A549 treated with AZD9567 at 1 μM for 4 hours (cell line): ENCODE data around the gene DNAJC5G. TPM values are rescaled to one million over a fixed set of nuclear protein-coding genes. Genes with fewer than 3 reads are reported as not detected.

Experiments
- total RNA-seq: library from RNA; stranded (reverse); fragments of 200-300 nt; extraction: Qiagen RNA extraction; gene quantifications from 5 replicates; pipeline ENCODE4 v1.2.3, GENCODE V29; 2022; ENCODE audit not compliant: insufficient read depth

Gene DNAJC5G
- total RNA-seq = not detected in 5 replicates

GRCh38 chr2:27275211-27276150, at the start of gene DNAJC5G:
Gene DNAJC5G, plus strand, starts transcription at chr2:27275433. Its CDS starts 1,296 bp downstream, at chr2:27276729.

GRCh38 chr2:27262379-27263286, 12.6 kb upstream of the DNAJC5G start, which contains the start of gene SLC30A3:
Gene SLC30A3, minus strand, starts transcription at chr2:27263047. Its CDS starts 141 bp downstream, at chr2:27262906.

GRCh38 chr2:27281855-27282559, 6.8 kb downstream of the DNAJC5G start, which contains the start of gene TRIM54:
Gene TRIM54, plus strand, starts transcription at chr2:27282429. Its CDS starts 303 bp downstream, at chr2:27282732.

GRCh38 chr2:27308359-27308881, 33.2 kb downstream of the DNAJC5G start, which contains the start of gene UCN:
Gene UCN, minus strand, starts transcription at chr2:27308445. Its CDS starts 550 bp downstream, at chr2:27307895.

GRCh38 chr2:27322766-27323595, 47.7 kb downstream of the DNAJC5G start, which contains the start of gene MPV17:
Gene MPV17, minus strand, starts transcription at chr2:27323097. Its CDS starts 580 bp downstream, at chr2:27322517.

Other genes with a start within 250 kb of the DNAJC5G start
- gene TMEM214, start 242.5 kb upstream of the DNAJC5G start, total RNA-seq = 64.9 to 70.0 TPM (median 66.6 TPM) in 5 replicates
- gene AGBL5, start 223.8 kb upstream of the DNAJC5G start, total RNA-seq = 25.3 to 37.3 TPM (median 27.1 TPM) in 5 replicates
- gene OST4, start 203.8 kb upstream of the DNAJC5G start, total RNA-seq = 534 to 634 TPM (median 555 TPM) in 5 replicates
- gene EMILIN1, start 196.8 kb upstream of the DNAJC5G start, total RNA-seq = 0.35 to 0.57 TPM (median 0.46 TPM) in 4 of 5 replicates, not detected in the other
- gene KHK, start 188.7 kb upstream of the DNAJC5G start, total RNA-seq = 8.2 to 11.8 TPM (median 10.4 TPM) in 5 replicates
- gene CGREF1, start 156.3 kb upstream of the DNAJC5G start, total RNA-seq = 6.1 to 8.7 TPM (median 7.9 TPM) in 5 replicates
- 0.98 to 1.5 TPM (median 1.2 TPM) in 4 of 5 replicates, not detected in the other for gene ABHD1, start 151.6 kb upstream of the DNAJC5G start, total RNA-seq
- 55.1 to 67.4 TPM (median 61.0 TPM) in 5 replicates for gene PREB, start 140.8 kb upstream of the DNAJC5G start, total RNA-seq
- gene PRR30, start 136.0 kb upstream of the DNAJC5G start, total RNA-seq = not detected in 5 replicates
- not detected in 5 replicates for gene TCF23, start 126.4 kb upstream of the DNAJC5G start, total RNA-seq
- 166 to 218 TPM (median 213 TPM) in 5 replicates for gene ATRAID, start 63.4 kb upstream of the DNAJC5G start, total RNA-seq
- gene SLC5A6, start 63.2 kb upstream of the DNAJC5G start, total RNA-seq = 63.5 to 78.6 TPM (median 67.4 TPM) in 5 replicates
- gene CAD, start 58.1 kb upstream of the DNAJC5G start, total RNA-seq = 59.2 to 74.0 TPM (median 63.1 TPM) in 5 replicates
- 4.2 to 9.5 TPM (median 4.2 TPM) in 5 replicates for gene SLC30A3, start 12.4 kb upstream of the DNAJC5G start, total RNA-seq
- 0.40 to 0.74 TPM (median 0.46 TPM) in 4 of 5 replicates, not detected in the other for gene TRIM54, start 7.0 kb downstream of the DNAJC5G start, total RNA-seq
- 1.8 to 2.9 TPM (median 2.0 TPM) in 4 of 5 replicates, not detected in the other for gene UCN, start 33.0 kb downstream of the DNAJC5G start, total RNA-seq
- gene MPV17, start 47.7 kb downstream of the DNAJC5G start, total RNA-seq = 64.5 to 91.0 TPM (median 82.5 TPM) in 5 replicates
- gene GTF3C2, start 81.3 kb downstream of the DNAJC5G start, total RNA-seq = 54.5 to 59.0 TPM (median 57.4 TPM) in 5 replicates
- 42.9 to 63.8 TPM (median 59.4 TPM) in 5 replicates for gene EIF2B4, start 94.9 kb downstream of the DNAJC5G start, total RNA-seq
- 138 to 151 TPM (median 144 TPM) in 5 replicates for gene SNX17, start 95.2 kb downstream of the DNAJC5G start, total RNA-seq
- gene ZNF513, start 105.3 kb downstream of the DNAJC5G start, total RNA-seq = 9.2 to 14.1 TPM (median 14.0 TPM) in 5 replicates
- 144 to 166 TPM (median 165 TPM) in 5 replicates for gene PPM1G, start 134.2 kb downstream of the DNAJC5G start, total RNA-seq
- gene NRBP1, start 153.2 kb downstream of the DNAJC5G start, total RNA-seq = 134 to 146 TPM (median 142 TPM) in 5 replicates
- 0.53 to 1.2 TPM (median 0.83 TPM) in 4 of 5 replicates, not detected in the other for gene KRTCAP3, start 166.9 kb downstream of the DNAJC5G start, total RNA-seq
- gene IFT172, start 214.3 kb downstream of the DNAJC5G start, total RNA-seq = 7.8 to 10.0 TPM (median 7.9 TPM) in 5 replicates
- 3.3 to 4.7 TPM (median 4.0 TPM) in 5 replicates for gene FNDC4, start 219.8 kb downstream of the DNAJC5G start, total RNA-seq
- 0.10 to 0.25 TPM (median 0.17 TPM) in 4 of 5 replicates, not detected in the other for gene GCKR, start 221.4 kb downstream of the DNAJC5G start, total RNA-seq